GM19193 (cell line): ENCODE results near the gene SENP5.

ENCODE experiments used
- POLR2A ChIP-seq: IDR thresholded peaks from 4 replicates; pipeline ENCODE4 v1.6.1; 2011; ENCODE audit not compliant: insufficient read depth, insufficient read length; ENCODE audit errors: extremely low read depth

Gene SENP5

DNA sequence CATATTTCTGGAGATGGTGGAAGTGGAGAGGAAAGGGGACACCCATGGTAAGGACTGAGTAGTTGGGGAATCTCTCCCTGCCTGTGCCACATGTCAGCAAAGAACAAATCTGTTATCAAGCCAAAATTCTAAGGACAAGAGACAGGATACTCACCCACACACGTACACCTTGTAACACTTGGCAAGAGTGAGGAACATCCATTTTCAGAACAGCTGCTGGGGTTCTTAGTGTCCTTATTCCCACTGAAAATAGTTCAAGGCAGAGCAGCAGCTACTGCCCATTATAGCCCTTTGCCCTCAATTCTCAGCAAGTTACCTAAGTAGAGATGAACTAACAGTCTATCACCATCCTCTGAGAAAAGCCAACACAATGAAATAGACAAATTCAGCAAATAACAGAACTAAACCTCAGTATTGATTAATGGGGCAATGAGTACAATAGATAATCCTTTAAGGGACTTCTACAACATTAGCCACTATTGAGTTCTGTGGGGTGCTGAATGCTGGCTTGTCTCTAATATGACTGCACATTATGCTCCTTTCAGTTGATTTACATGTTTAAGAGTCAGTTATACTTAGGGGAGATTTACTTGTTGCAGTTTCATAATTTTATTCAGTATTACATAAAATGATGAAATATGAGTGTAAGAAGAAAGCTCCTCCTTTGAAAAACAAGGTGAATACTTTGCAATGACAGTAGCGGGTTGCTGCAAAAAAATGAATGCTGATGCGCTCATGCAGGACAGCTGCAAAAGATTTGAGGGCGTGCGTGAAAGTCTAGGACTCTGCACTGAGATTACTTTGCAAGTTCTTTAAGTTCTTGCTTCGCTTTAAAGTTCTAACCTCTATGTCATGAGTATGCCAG lies 22.4 kb downstream of the SENP5 start:
- TF ChIP-seq POLR2A = no peak

DNA sequence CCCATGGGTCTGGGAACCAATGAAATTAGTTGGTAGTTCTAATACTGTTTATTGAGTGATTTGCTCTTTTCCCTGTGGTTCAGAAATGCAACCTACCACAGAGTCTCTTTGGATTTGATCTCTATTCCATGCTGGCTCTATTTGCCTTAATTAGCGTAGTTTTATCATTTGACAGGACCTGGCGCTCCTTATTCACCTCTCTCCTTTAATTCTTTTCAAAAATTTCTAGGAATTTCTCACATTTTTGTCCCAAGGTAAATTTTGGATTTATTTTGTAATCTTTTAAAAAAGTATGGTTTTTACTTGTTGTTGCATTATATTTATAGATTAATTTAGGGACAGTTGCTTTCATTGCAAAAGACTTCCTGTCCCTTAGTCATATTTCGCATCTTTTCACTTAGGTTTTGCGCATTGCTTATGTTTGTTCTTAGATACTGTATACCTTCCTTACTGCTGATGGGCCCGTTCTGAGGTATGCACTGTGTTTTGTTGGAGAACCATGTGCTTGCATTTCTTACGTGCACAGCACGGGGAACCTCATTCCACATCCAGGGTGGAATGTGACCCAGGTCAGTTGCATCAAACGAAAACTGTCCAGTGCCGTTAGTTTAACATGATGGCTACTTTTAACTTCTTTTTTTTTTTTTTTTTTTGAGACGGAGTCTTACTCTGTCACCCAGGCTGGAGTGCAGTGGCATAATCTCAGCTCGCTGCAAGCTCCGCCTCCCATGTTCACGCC lies 27.0 kb downstream of the SENP5 start:
- no peak for TF ChIP-seq POLR2A

DNA sequence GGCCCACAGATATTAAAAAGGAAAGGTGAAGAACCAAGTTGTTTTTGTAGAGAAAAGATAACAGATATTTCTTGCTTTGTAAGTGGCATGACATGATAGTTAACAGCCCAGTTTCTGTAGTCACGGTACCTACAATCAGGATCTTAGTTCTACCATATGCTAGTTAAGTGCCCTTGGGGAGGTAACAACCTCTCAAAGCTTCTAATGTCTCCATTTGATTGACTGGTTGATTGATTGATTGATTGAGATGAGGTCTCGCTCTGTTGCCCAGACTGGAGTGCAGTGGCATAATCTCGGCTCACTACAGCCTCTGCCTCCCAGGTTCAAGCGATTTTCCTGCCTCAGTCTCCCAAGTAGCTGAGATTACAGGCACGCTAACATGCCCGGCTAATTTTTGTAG lies 28.5 kb downstream of the SENP5 start:
- no peak for TF ChIP-seq POLR2A

- TF ChIP-seq POLR2A = no peak
These were observed 34.0 kb downstream of the SENP5 start for GRCh38 chr3:196901768-196902167.

DNA sequence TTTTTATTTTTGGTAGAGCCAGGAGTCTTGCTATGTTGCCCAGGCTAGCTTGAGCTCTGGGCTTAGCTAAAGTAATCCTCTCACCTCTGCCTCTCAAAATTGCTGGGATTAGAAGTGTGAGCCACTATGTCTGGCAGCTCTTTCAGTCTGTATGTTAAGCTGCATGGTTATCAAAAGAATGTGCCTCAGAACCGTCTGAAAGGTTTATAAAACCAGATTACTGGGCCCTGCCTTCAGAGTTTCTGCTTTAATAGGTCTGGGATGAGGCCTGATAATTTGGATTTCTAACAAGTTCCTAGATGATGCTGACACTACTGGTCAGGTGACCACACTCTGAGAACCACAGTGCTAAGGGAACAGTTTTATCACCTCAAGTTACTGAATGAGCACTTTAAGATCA lies 34.6 kb downstream of the SENP5 start:
- no peak for TF ChIP-seq POLR2A

DNA sequence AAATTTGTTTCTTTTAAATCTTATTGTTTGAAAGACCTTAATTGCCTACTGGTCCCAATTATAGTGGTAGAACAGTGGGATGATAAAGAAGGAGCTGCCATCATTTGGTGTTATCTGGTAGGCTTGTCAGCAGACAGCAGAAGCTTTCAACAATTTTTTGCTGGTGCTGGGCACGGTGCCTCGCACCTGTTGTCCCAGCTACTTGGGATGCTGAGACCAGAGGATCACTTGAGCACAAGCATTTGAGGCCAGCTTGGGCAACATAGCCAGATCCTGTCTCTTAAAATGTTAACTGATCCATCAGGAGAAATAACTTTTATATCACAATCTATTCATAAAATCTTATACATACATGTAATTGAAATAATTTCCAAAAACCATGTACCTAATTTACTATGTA lies 36.0 kb downstream of the SENP5 start:
- no peak for TF ChIP-seq POLR2A

DNA sequence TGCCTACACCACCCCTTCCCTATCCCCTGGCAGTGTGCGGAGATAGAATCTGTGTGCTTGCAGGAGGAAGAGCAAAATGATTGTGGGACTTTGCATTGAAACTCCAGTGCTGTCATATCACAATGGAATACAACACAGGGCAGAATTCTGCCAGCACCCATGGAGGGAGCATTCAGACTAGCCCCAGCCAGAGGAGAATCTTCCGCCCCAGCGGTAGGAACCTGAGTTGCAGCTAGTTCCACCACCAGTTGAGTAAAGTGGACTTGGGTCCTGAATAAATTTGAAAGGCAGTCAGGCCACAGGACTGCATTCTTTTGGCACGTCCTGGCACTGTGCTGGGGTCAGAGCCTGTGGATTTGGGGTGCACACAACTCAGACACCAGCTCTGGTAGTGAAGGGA lies 47.1 kb downstream of the SENP5 start:
- TF ChIP-seq POLR2A = no peak

GRCh38 chr3:196915375-196915774 lies 47.7 kb downstream of the SENP5 start:
- TF ChIP-seq POLR2A = no peak

DNA sequence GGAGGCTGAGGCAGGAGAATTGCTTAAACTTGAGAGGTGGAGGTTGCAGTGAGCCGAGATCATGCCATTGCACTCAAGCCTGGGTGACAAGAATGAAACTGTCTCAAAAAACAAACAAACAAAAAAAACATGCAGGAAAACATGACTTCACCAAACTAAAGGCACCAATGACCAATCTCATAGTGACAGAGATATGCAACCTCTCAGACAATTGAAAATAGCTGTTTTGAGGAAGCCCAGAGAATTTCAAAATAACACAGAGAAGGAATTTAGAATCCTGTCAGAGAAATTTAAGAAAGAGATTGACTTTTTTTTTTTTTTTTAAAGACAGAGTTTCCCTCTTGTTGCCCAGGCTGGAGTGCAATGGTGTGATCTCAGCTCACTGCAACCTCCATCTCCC lies 48.5 kb downstream of the SENP5 start:
- TF ChIP-seq POLR2A = no peak

GRCh38 chr3:196916995-196917394 lies 49.3 kb downstream of the SENP5 start:
- no peak for TF ChIP-seq POLR2A

DNA sequence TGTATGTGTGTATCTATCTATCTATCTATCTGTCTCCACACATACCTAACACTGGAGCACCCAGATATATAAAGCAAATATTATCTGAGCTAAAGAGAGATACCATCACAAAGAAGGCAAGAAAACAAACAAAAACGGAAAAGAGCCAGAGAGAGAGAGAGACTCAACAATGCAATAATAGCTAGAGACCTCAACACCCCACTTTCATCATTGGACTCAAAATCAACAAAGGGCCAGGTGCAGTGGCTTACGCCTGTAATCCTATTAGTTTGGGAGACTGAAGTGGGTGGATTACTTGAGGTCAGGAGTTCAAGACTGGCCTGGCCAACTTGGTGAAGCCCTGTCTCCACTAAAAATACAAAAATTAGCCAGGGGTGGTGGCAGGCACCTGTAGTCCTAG lies 51.2 kb downstream of the SENP5 start:
- no peak for TF ChIP-seq POLR2A

- no peak for TF ChIP-seq POLR2A
These were observed 53.0 kb downstream of the SENP5 start for GRCh38 chr3:196920733-196921132.

- no peak for TF ChIP-seq POLR2A
These were observed 60.1 kb downstream of the SENP5 start for GRCh38 chr3:196927571-196928453.

GRCh38 chr3:196931157-196931556 lies 63.4 kb downstream of the SENP5 start:
- no peak for TF ChIP-seq POLR2A

DNA sequence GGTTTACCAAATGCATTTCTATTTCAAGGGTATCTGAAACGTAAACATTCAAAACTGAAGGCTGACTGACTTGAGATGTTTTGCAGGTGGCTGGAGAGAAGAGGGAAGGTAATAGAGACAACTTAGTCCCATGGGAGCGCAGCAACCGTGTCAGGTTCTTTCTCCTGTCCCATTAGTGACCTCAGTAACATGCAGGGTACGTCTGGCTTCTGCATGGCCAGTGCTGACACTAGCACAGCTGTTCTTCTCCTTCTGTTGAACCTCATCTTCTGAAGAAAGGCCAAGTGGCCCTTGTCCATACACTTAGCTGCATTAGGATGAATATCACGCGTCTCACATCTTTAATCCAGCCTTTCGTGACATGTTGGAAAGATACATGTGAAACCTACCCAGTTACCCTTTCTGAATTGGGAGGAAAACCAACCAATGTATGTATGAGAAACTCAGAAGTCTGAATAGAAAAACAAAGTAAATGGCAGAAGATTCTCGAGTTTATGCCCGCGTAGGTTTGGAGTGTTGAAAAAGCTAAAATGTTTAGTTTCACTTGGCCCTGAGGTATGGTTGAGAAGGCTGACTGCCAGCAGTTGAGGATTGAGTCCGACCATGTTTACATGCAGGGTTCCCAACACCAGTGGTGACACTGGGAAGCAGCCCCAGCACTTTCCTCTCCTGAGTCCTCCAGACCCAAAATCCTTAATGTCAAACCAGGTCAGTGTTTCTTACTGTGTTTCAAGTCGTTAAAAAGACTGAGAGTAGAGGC lies 64.3 kb downstream of the SENP5 start:
- no peak for TF ChIP-seq POLR2A

DNA sequence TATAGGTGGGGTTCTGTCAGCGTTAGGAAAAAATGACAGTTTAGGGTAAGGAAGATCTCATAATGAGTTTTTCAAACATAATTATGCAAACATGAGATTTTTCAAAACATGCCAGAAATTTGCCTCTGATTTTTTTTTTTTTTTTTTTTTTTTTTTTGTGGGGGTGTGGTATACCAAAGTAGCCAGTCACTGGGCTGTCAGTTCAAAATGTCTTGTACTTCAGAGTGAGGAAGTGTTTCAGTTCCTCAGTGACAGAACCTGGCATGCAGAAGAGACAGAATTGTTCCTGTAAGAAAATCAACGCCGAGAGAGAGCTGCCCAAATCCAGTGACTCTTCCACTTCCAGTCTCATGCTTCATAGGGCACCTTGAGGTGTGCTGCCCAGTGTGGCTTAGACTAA lies 64.9 kb downstream of the SENP5 start:
- no peak for TF ChIP-seq POLR2A
